Right forelimb (tissue), 1 donor: ENCODE measurements around the gene ZNF672.
"Not testable (repeated sequence)": the region's sequence is repeated elsewhere in the genome, so short reads cannot be mapped to it uniquely, and the experiment has no call there.

ENCODE experiments used
- DNase-seq: peaks from one replicate; pipeline ENCODE4 v3.0.0-alpha.2; 2018

The ZNF672 gene

GRCh38 chr1:248857201-248857600 is 19.2 kb downstream of the ZNF672 start:
- no peak for DNase-seq

- DNase-seq, result no peak
Measured at GRCh38 chr1:248857749-248858095, 19.7 kb downstream of the ZNF672 start.

- DNase-seq, result peak; percentile 77
Measured at GRCh38 chr1:248858096-248858890, 20.3 kb downstream of the ZNF672 start.

- DNase-seq, result peak; percentile 97
Measured at GRCh38 chr1:248858891-248859889, 21.2 kb downstream of the ZNF672 start, which contains the start of gene ZNF692. Gene ZNF692 (minus strand): TSS chr1:248859085. CDS start chr1:248858309, 776 bp downstream.

GRCh38 chr1:248860007-248860406 is 22.0 kb downstream of the ZNF672 start:
- DNase-seq, result no peak

GRCh38 chr1:248861616-248862015 is 23.6 kb downstream of the ZNF672 start:
- no peak for DNase-seq

GRCh38 chr1:248862695-248862997 is 24.6 kb downstream of the ZNF672 start:
- no peak for DNase-seq

- DNase-seq, result peak; percentile 86
Measured at GRCh38 chr1:248862998-248863881, 25.2 kb downstream of the ZNF672 start.

GRCh38 chr1:248871837-248872401 is 33.9 kb downstream of the ZNF672 start:
- no peak for DNase-seq

- DNase-seq, result peak; percentile 83
Measured at GRCh38 chr1:248872752-248873408, 34.9 kb downstream of the ZNF672 start.

GRCh38 chr1:248873409-248873992 is 35.5 kb downstream of the ZNF672 start:
- peak; percentile 99 for DNase-seq

- DNase-seq, result peak; percentile 95
Measured at GRCh38 chr1:248873993-248874533, 36.0 kb downstream of the ZNF672 start.

- no peak for DNase-seq
Measured at GRCh38 chr1:248881261-248881660, 43.2 kb downstream of the ZNF672 start.

- DNase-seq, result not testable (repeated sequence)
Measured at GRCh38 chr1:248882427-248882826, 44.4 kb downstream of the ZNF672 start.

- DNase-seq, result no peak
Measured at GRCh38 chr1:248884632-248885295, 46.7 kb downstream of the ZNF672 start.

GRCh38 chr1:248885646-248886045 is 47.6 kb downstream of the ZNF672 start:
- DNase-seq, result no peak

GRCh38 chr1:248886237-248886895 is 48.3 kb downstream of the ZNF672 start:
- no peak for DNase-seq

GRCh38 chr1:248889914-248890243 is 51.9 kb downstream of the ZNF672 start:
- not testable (repeated sequence) for DNase-seq

GRCh38 chr1:248890549-248891498 is 52.8 kb downstream of the ZNF672 start:
- DNase-seq, result no peak
